Uterus (tissue), 2 donors: Measurements from ENCODE around the gene CMTM8.

Source experiments
- CTCF ChIP-seq, 4 experiments: fragments of 200-600 bp in 2 of 4; fragments of 450-650 bp in 2 of 4; sonication (generic) in 2 of 4; IDR thresholded peaks; one replicate each; pipeline ENCODE4 v1.5.1; 2016 to 2019; ENCODE audit warnings: antibody characterized with exemption in 4 of 4, mild to moderate bottlenecking in 2 of 4, moderate library complexity in 1 of 4
- POLR2A ChIP-seq, 2 donors: fragments of 450-650 bp; IDR thresholded peaks; one replicate each; pipeline ENCODE4 v1.6.1; 2016; ENCODE audit warnings: antibody characterized with exemption in 2 of 2, mild to moderate bottlenecking in 1 of 2, moderate library complexity in 1 of 2

GRCh38 chr3:32321095-32321790 is 82.8 kb downstream of the CMTM8 start:
- TF ChIP-seq CTCF (IDR thresholded peaks at IDR 0.05), result no peak
- TF ChIP-seq POLR2A (IDR thresholded peaks at IDR 0.05), result no peak
